ENCODE measurements around the gene UNC5A.

The UNC5A gene

DNA sequence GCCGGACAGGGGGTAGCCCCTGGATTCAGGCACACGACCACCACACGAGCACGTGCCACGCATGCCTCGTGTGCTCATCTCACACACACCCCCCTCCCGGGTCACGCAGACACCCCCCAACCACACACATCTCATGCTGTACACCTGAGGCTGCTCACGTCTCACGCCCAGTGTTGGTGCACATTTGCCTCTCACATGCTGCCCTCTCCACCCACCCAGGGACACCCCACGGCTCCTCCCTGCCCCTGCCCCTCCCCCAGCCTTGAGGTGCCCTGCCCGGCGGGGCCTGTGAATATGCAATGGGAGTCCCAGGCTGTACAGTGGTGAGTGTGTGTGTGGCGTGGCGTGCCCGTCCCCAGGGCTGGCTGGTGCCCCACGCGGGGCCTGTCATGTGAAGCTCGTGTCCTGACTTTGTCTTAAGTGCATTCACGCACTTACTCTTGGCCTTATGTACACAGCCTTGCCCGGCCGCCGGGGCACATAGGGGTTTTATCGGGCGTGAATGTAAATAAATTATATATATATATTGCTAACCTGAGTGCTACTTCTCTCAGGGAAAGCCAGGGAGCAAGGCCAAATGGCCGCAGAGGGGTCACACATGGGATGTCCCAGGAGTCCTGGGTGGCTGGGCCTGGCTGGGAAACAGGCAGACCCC is 70.1 kb downstream of the UNC5A start:
- no peak for DNase-seq (ENCODE audit: low spot score)

- no peak for DNase-seq (ENCODE audit: low spot score)
Measured at GRCh38 chr5:176881021-176881749, 70.8 kb downstream of the UNC5A start.

GRCh38 chr5:176881816-176882566 is 71.6 kb downstream of the UNC5A start:
- DNase-seq (ENCODE audit: low spot score), result no peak

DNA sequence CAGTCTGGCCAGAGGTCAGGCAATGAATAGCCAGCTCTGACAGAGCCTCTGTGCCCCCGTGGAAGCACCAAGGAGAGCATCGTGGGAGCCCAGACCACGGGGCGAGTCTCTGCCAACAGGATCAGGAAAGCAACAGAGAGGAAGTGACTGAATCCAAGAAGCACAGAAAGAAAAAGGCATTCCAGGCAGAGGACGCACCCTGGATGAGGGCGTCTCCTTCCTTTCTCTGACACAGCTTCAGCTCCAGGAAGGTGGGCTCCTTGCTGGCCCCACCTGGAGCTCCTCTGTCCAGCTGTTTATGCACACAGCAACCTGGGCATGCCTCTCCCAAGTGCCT is 72.2 kb downstream of the UNC5A start:
- DNase-seq (ENCODE audit: low spot score), result no peak

- DNase-seq (ENCODE audit: low spot score), result no peak
Measured at GRCh38 chr5:176883700-176884570, 73.6 kb downstream of the UNC5A start.

GRCh38 chr5:176884571-176884890 is 74.2 kb downstream of the UNC5A start:
- DNase-seq (ENCODE audit: low spot score), result no peak

- DNase-seq (ENCODE audit: low spot score), result no peak
Measured at GRCh38 chr5:176886336-176887251, 76.2 kb downstream of the UNC5A start.

GRCh38 chr5:176887252-176887849 is 77.0 kb downstream of the UNC5A start:
- DNase-seq (ENCODE audit: low spot score), result no peak

DNA sequence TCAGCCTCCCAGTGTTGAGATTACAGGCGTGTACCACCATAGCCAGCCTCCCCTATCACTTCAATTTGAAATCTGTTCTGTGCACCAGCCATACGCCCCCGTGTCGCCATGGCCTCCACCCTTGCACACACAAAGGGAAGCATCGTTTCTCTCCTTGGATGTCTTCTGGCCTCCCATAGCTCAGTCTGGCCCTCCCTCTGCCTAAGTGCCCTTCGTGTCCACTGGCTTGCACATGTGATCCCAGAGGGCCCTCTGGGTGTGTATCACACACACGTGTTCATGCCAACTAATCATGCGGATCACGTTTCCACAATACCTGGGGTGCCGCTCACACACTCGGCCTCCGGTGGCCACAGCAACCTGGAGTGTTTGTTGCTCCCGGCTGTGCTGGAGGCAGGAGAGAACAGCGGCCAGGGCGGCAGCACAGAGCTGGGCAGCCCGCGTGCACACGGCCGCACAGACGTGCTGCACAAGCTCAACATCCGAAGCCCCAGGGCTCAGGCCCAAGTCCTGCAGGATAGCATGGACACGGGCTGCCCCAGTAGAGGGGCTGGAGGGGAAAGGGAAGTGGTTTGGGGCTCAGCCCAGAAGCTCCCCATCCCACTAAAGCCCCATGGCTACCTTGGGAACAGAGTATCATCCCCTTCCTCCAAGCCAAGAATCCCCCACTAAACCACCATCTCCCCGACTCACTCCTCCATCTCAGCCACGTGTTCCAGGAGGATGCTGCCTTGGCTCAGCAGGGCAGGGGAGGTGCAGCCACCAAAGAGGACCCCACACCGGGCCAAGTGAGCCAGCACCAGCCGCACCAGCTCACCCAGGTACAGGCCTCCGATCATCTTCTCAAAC is 77.9 kb downstream of the UNC5A start:
- no peak for DNase-seq (ENCODE audit: low spot score)

DNA sequence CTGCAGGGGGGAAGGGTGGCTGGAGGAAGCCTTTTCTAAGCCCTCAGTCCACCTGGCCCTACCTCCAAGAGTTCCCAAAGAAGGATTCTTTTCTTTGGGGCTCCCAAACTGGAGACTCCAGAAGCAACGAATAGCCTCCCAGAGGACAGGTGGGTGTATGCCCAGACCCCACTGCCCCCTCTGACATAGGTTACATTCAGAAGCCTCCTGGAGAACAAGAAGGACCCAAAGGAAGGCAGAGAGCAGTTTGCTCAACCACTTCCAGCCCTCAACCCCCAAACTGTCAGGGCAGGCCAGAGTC is 78.5 kb downstream of the UNC5A start:
- DNase-seq (ENCODE audit: low spot score), result no peak

GRCh38 chr5:176889321-176890280 is 79.2 kb downstream of the UNC5A start:
- no peak for DNase-seq (ENCODE audit: low spot score)

DNA sequence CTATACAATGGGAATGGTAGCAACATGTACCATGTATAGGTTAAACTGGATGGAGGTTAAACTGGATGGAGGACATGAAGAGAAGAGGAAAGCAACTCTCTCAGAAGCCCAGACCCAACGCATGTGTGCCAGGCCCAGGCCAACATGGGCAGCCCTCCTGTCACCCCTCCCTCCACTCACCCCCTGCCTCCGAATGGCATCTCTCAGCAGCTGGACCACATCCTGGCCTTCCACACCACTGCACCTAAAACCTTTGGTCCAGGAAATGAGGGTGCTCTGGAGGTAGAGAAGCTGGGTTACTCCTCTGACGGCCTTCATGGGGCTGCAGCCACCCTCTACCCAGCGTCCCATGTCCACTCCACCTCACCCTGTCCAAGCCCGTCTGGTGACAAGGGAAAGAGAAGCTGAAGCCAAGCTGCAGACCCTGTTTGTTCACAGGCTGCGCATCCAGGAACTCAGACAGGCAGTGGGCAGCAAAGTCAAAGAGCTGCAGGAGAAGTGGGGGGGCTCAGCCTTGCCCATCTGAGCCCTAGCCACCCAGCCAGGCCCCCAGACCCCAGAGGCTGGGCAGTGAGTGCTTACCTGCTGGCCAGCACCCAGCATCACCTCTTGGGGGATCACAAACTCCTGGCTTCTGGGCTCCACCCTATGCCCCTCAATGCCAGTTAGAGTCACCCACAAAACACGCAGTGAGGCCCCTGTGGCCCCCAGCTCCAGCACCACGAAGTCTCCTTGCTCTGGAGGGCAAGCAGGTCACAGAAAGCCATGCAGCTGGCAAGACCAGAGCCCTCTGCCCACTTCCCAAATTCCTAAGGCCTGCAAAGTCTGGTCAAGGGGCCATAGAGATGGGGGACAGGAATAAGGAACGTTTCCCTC is 80.3 kb downstream of the UNC5A start:
- DNase-seq (ENCODE audit: low spot score), result no peak

DNA sequence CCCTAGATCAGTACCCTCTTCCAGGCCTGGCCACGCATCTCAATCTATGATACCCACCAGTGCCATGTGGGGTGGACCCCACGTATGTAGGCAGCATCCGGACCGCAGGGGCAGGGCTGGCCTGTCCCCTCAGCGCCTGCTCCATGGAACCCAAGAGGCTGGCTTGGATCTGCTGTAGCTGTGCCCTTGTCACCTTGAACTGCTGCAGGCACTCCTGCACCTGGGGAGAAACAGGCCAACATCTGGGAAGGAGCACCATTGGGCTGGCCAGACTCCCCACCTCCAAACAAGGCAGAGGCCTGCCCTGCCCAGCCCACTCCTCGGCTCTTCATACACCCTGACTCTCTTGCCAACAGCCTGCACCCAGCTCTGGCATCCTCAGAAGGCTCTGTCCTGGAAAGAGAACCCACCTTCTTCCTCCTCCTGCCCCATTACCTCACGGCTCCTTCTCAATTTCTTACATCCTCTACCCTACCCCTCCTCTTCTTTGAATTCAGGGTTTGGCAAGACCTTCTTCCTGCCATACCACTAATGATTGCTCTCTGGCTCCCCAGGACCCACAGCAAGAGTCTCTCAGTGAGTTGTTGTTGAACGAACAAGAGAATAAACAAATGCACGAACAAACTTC is 81.1 kb downstream of the UNC5A start:
- no peak for DNase-seq (ENCODE audit: low spot score)

- DNase-seq (ENCODE audit: low spot score), result no peak
Measured at GRCh38 chr5:176892663-176893062, 82.3 kb downstream of the UNC5A start.

GRCh38 chr5:176894298-176894697 is 83.9 kb downstream of the UNC5A start:
- no peak for DNase-seq (ENCODE audit: low spot score)

GRCh38 chr5:176895831-176896230 is 85.5 kb downstream of the UNC5A start:
- DNase-seq (ENCODE audit: low spot score), result no peak

GRCh38 chr5:176897263-176897662 is 86.9 kb downstream of the UNC5A start:
- DNase-seq (ENCODE audit: low spot score), result no peak

All from hematopoietic multipotent progenitor cell treated with erythropoietin and hydrocortisone succinate and interleukin-3 and kit ligand, for 17 days (in vitro differentiated cells).